Spleen (tissue), 7 donors: ENCODE results near the gene PDE3A.

ENCODE experiments used
- CTCF ChIP-seq, 11 experiments: fragments of 200-600 bp in 7 of 11; fragments of 450-650 bp in 4 of 11; sonication (generic) in 4 of 11; IDR thresholded peaks in 8 of 11; conservative IDR thresholded peaks in 3 of 11; 1 replicate in 7 of 11; 2 replicates in 4 of 11; pipeline versions ENCODE4 v1.4.0 to v1.8.0; 2016 to 2021; ENCODE audit warnings: antibody characterized with exemption in 11 of 11, inconsistent platforms in 4 of 11, mild to moderate bottlenecking in 1 of 11
- POLR2A ChIP-seq, 3 donors: fragments of 450-650 bp; IDR thresholded peaks; one replicate each; pipeline ENCODE4 v1.5.1; 2017; ENCODE audit warnings: antibody characterized with exemption in 3 of 3, mild to moderate bottlenecking in 1 of 3
- donor health status: DM: no; HTN: no; CAD: no; lungs with moderate emphysema.
- donor health status: DM: no; HTN: no; CAD: no.
- donor health status: DM: no; HTN: no; CAD: no.

- TF ChIP-seq CTCF (IDR thresholded peaks at IDR 0.05 in 8 of 11, conservative IDR thresholded peaks at IDR 0.05 in 3 of 11): no peak
- no peak for TF ChIP-seq POLR2A (IDR thresholded peaks at IDR 0.05)
Measured at GRCh38 chr12:20507711-20508110, 139.4 kb downstream of the PDE3A start.
